LNCAP (cell line): ENCODE results near the gene MFAP3.

ENCODE experiments used
- TF ChIP-seq, protein P1 (sequence below): fragments of 450-650 bp; IDR thresholded peaks from 2 replicates; pipeline ENCODE4 v1.5.1; 2017; ENCODE audit warnings: mild to moderate bottlenecking

Gene MFAP3

DNA sequence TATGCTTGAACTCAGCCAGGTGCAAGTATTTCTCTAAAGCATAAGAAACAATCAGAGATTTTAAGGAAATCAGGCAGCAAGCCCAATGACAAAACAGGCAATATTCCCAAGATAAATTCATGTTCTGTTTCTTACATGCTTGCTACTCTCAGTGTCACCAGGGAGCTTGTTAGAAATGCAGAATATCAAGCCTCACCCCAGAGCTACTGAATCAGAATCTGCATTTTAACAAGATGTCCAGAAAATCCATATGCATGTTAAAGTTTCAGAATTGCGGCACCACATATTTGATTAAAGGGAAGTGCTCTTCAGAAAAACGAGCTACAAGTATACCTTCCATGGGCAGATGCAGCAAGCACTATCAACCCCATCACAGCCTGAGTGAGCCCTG is 54.4 kb downstream of the MFAP3 start:
- TF ChIP-seq, protein P1, sequence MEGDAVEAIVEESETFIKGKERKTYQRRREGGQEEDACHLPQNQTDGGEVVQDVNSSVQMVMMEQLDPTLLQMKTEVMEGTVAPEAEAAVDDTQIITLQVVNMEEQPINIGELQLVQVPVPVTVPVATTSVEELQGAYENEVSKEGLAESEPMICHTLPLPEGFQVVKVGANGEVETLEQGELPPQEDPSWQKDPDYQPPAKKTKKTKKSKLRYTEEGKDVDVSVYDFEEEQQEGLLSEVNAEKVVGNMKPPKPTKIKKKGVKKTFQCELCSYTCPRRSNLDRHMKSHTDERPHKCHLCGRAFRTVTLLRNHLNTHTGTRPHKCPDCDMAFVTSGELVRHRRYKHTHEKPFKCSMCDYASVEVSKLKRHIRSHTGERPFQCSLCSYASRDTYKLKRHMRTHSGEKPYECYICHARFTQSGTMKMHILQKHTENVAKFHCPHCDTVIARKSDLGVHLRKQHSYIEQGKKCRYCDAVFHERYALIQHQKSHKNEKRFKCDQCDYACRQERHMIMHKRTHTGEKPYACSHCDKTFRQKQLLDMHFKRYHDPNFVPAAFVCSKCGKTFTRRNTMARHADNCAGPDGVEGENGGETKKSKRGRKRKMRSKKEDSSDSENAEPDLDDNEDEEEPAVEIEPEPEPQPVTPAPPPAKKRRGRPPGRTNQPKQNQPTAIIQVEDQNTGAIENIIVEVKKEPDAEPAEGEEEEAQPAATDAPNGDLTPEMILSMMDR, result no peak

DNA sequence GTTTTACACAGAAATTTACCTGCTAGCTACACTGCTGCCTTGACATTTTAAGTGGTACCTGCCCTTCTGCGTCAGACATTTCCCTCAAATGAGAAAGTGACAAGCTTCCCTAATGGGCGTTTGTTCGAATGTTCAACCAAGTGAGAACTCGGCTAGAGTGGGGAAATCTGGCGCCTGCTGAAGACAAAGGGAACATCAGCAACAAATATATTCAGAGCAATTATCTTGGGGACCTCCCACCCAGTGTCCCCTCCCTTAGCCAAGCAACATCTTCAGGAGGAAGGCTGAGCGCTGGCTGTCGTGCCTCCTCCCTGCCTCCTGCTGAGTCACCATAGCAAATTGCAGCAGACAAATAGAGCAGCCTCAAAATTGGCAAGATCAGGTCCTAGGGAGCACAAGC is 57.1 kb downstream of the MFAP3 start:
- TF ChIP-seq, protein P1, result no peak

DNA sequence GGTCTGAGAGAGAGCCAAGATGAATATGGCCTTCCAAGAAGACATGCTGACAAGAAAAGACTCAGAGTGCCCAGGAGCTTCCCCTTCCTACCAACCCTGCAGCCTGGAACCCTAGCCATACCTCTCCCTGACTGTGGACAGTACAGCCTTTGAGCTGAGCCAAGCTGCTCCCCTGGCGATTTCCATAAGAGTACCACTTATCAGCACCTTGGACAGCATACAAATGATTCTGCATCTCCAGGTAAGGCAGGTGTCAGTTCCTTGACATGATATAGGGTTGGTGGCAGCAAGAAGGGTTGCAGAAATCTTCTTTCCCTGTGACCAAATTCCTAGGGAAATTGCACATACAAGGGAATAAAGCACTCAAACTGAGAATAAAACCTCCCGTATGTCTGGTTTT is 58.3 kb downstream of the MFAP3 start:
- TF ChIP-seq, protein P1, result no peak

DNA sequence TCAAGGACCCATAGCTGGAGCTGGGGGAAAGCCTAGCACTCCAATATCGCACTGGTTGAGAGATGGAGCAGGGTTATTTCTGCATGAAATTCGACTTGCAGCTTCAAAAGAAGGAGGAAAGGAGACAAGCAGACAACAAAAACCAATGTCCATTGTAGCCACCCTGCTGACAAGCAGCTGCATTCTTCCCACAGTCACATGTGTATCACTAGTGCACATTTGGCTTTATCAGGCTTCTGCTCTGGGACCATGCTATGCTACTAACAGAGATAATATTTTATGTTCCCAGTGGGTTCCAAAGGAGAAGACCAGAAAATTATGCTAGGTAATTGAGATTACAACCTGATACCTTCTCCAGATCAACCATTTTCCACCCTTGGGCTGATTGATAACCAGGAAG is 59.7 kb downstream of the MFAP3 start:
- TF ChIP-seq, protein P1, result no peak

DNA sequence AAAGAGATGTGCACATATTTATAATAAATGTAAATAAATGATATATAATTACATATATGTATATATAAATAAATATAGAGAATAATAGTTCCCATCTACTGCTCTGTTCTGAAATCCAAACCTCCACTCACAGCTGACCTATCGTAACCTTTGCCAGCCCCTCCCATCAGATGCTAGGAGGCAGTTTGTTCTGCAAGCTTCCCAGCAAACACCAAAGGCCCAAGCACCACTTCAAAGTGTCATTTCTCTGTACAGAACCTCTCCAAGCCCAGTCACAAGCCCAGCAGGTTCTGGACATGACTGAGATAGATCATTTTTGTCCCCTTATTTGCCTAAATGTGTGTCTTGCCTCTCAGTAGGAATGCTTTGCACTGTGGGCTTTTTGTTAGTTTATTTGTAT is 62.4 kb downstream of the MFAP3 start:
- TF ChIP-seq, protein P1, result no peak

DNA sequence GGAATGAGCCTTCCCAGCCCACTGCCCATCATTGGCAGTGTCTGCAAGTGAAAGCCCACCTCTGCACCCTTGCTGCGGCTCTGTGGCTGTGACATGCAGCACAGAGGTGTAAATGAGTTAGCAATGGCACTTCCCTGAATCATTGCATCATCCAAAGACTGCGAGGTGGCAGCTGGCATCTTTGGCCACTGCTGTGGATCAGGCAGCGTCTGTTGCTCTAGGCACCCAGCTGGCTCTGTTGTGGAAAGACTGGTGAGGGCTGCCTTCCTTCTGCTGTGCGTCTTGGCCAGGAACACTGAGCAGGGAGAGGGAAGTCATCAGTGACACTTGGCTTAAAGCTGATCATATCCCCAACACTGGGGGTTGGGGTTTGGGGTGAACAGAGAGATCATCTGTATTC is 64.5 kb downstream of the MFAP3 start:
- TF ChIP-seq, protein P1, result no peak
